Left lobe of liver (tissue), 1 donor: ENCODE measurements around the gene SWAP70. TPM values are rescaled to one million over a fixed set of nuclear protein-coding genes. Genes with fewer than 3 reads are reported as not detected.

Source experiments
- total RNA-seq: library from RNA; stranded (reverse); gene quantifications from one replicate; pipeline ENCODE4 v1.2.1, GENCODE V29; 2021
- donor health status: DM: no; HTN: yes; CAD: no.

The SWAP70 gene
- total RNA-seq, 1 donor from 2014 or later, result 4.0 TPM

Other genes with a start within 250 kb of the SWAP70 start
- gene ZNF143, start 203.1 kb upstream of the SWAP70 start, total RNA-seq, result 7.0 TPM
- 11.6 TPM for gene WEE1, start 90.4 kb upstream of the SWAP70 start, total RNA-seq